Fibroblast of pulmonary artery (primary cell): Measurements from ENCODE around the gene HDHD3.

Source experiments
- DNase-seq: peaks from one replicate; pipeline ENCODE4 v3.0.0-alpha.2; 2010; ENCODE audit warnings: low read depth
- H3K4me3 ChIP-seq: replicated peaks from 2 replicates; pipeline ENCODE4 v1.5.1; 2011; ENCODE audit warnings: low read depth, mild to moderate bottlenecking, control low read depth, low read length, moderate library complexity
- TF ChIP-seq, protein P1 (sequence below): IDR thresholded peaks from 2 replicates; pipeline ENCODE4 v1.5.1; 2011; ENCODE audit warnings: mild to moderate bottlenecking, control low read depth, low read length, inconsistent platforms; ENCODE audit errors: missing control alignments

The HDHD3 gene

DNA sequence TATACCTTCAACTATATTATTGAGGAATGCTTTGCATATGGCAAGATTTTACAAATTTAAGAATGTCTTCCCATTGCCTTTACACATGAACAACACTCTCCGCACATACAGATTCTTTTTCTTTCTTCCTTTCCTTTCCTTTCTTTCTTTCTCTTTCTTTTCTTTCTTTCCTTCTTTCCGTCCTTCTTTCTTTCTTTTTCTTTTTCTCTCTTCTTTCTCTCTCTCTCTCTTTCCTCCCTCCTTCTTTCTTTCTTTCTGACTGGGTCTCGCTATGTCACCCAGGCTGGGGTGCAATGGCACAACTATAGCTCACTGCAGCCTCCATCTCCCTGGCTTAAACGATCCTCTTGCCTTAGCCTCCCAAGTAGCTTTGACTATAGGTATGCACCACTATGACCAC, 50.6 kb downstream of the HDHD3 start:
- H3K4me3 ChIP-seq = no peak overlapping the region
- DNase-seq = no peak
- TF ChIP-seq, protein P1, sequence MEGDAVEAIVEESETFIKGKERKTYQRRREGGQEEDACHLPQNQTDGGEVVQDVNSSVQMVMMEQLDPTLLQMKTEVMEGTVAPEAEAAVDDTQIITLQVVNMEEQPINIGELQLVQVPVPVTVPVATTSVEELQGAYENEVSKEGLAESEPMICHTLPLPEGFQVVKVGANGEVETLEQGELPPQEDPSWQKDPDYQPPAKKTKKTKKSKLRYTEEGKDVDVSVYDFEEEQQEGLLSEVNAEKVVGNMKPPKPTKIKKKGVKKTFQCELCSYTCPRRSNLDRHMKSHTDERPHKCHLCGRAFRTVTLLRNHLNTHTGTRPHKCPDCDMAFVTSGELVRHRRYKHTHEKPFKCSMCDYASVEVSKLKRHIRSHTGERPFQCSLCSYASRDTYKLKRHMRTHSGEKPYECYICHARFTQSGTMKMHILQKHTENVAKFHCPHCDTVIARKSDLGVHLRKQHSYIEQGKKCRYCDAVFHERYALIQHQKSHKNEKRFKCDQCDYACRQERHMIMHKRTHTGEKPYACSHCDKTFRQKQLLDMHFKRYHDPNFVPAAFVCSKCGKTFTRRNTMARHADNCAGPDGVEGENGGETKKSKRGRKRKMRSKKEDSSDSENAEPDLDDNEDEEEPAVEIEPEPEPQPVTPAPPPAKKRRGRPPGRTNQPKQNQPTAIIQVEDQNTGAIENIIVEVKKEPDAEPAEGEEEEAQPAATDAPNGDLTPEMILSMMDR = no peak
